GM19438 (cell line): ENCODE measurements around the gene PCDH9.
"Not testable (repeated sequence)": the region's sequence is repeated elsewhere in the genome, so short reads cannot be mapped to it uniquely, and the experiment has no call there.

Experiments
- ATAC-seq: cut with Tn5 transposase; IDR thresholded peaks from one replicate; pipeline ENCODE4 v1.9.1; 2021; ENCODE audit warnings: low read depth; ENCODE audit not compliant: unreplicated experiment

Gene PCDH9

DNA sequence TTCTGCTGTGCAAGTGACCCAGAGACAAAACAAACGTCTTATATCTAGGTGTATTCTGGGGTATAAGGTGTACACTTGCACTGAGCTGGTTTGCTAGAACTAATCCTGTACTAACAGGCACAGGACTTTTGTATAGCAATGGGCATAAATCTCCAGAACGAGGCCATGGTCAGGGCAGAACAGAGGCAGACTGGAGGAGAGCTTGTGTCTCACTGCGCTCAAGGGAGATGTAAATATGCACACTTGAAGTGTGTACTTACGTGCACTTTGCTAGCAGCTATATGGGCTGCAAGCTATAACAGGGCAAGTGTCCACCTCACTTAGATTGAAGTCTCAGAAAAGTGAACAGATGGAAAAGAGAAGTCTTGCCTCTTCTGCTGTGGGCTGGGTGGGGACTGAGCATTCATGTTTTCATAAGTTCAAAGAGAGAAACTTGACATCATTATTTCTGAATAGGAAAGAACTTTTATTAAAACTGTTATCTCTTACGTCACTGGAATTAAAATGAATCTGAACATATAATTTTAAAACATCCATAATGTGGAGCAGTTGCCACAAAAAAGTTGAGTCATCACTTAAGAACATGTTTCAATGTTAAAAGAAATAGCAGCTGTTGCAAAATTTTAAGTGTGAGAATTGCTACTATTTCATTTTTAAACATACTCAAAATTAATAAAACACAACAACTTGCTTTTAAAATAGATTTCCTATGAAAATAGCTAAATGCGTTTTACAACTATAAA is 888.3 kb downstream of the PCDH9 start:
- ATAC-seq: no peak

DNA sequence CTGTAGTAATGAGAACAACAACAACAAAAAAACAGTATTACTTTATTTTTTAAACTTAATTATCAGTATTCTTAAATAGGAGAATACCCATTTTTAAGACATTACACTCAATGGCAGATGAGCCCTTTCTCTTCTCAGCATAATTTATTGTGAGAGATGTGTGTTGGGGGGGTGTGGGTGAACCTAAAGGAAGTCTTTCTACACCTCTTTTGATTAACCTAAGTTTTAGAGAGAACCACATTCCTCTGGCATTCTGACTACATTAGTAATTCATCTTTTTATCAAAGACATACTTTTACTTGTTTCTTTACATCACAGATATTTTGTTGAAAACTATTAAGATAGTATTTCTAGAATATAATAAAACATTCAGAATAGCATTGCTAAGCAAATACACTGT is 890.9 kb downstream of the PCDH9 start:
- no peak for ATAC-seq

DNA sequence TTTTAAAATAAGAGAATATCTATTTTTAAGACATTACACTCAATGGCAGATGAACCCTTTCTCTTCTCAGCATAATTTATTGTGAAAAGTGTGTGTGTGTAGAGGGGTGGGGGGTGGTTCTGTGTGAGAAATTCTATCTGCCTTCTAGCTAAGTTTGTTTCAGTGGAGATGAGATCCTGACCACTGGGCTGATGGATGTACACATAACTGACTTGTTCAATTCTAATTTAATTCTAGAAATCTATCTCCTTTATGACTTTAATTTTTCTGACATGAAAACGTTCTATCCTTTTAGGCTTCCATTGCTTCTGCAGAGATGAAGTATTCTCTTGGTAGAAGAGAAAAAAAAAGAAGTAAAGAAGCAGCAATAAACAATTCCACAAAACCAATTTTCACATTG is 891.6 kb downstream of the PCDH9 start:
- ATAC-seq: no peak

DNA sequence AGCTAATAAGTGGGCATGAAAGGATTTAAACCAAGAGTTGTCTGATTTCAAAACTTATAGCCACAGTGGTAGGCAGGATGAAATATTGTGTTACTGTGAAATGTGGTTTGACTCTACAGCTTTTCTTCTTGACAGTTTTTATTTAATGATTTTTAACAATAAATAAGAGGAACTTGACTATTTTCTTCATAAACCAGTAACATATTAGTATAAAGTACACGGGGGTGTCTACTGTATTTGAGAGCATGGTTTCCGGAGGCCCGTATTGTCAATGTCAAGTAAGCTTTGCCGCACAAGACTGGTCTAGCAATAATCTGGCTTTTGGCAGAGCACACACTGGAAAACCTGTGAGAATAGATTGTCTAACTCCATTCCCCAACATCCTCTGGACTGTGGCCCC is 894.5 kb downstream of the PCDH9 start:
- ATAC-seq: no peak

DNA sequence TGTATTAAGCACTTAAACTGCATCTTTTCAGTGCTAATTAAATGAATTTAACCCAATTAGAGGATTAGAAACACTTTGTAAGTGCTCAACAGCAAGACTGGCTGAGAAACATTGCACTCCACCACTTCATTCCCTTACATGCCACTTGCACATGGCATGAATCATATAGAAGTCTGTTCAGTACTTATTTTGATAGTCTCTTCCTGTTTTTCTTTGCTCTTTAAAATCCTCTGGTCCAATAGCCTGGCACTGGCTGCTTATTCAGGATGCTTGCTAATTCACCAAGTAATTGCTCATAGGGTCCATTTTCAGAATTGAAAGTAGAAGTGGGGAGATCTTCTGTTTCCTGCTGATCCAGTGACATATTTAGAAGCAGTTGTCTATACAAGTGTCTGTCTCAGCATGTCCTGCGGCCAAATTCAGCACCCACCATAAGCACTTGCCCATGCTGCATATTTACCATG is 900.1 kb downstream of the PCDH9 start:
- no peak for ATAC-seq

DNA sequence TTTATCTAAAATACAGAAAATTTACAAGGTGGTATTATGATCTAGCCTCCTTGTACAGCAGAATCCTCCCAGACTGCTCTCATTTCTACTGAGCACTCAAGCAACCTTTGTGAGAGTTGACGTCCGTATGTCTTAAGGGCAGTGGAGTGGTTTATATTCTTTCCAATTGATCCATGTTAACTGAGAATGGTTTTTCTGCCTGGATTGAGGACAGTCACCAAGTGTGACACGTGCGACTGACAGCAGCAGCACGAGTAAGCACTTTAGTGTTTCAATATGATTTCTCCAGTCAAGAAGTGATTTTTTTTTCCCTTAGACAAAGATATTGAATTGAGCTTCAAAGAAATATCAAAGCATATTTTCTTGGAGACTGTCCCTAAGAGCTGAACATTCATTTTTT is 901.7 kb downstream of the PCDH9 start:
- no peak for ATAC-seq

GRCh38 chr13:66323745-66324347 is 906.3 kb downstream of the PCDH9 start:
- no peak for ATAC-seq

- ATAC-seq: no peak
Observed at GRCh38 chr13:66322936-66323335, 907.2 kb downstream of the PCDH9 start.

- ATAC-seq: no peak
Observed at GRCh38 chr13:66322193-66322740, 907.9 kb downstream of the PCDH9 start.

GRCh38 chr13:66314911-66315310 is 915.2 kb downstream of the PCDH9 start:
- ATAC-seq: no peak

GRCh38 chr13:66313413-66313812 is 916.7 kb downstream of the PCDH9 start:
- ATAC-seq: no peak

- ATAC-seq: no peak
Observed at GRCh38 chr13:66312312-66313087, 917.6 kb downstream of the PCDH9 start.

DNA sequence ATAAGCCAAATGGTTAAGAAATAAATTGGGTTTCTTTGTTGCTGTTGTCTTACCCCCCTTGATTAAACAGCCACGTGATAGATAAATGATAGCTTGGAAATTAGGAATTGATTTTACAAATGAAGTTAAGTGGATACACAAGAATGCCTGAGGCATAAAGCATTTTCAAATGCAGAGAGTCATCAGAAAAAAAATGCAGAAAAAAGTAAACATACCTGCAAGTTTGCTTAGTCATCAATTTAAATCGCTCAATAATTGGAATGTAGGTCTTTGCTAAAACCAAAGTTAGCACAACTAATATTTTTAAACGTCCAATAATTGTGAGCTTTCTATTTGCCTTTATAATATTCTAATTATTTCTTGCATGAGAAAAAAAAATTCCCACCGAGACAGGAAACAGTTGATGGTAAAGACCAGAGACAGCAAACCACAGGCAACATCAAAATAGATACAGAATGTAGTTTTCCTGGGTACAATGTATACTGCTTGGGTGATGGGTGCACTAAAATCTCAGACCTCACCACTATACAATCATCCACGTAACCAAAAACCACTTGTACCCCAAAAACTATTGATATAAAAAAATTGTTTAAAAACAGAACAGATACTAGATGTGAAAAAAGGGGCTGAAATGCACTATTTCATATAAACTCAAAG is 924.0 kb downstream of the PCDH9 start:
- no peak for ATAC-seq

GRCh38 chr13:66301482-66301881 is 928.7 kb downstream of the PCDH9 start:
- ATAC-seq: no peak

DNA sequence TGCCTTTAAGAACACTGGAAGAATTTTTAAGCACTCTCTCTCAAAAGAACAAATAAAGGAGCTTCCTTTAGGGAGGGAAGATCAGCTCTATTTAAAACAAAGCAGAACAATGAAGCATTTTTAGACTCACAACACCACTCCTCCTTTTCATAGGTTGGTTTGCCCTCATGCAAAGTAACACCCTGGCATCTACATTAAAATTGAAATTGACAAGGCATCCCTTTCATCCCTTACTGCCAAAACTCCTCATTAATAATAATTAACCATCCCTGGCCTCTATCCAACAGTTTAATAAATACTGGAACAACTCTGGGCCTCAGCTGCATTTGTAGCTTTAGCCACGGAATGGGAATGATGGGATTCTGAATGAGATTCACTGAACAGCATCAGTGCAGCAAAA is 929.1 kb downstream of the PCDH9 start:
- no peak for ATAC-seq

- no peak for ATAC-seq
Observed at GRCh38 chr13:66296875-66297274, 933.3 kb downstream of the PCDH9 start.

- no peak for ATAC-seq
Observed at GRCh38 chr13:66296328-66296727, 933.8 kb downstream of the PCDH9 start.

GRCh38 chr13:66286806-66287205 is 943.3 kb downstream of the PCDH9 start:
- ATAC-seq: not testable (repeated sequence)

GRCh38 chr13:66275416-66275815 is 954.7 kb downstream of the PCDH9 start:
- no peak for ATAC-seq

- no peak for ATAC-seq
Observed at GRCh38 chr13:66273011-66273410, 957.1 kb downstream of the PCDH9 start.

DNA sequence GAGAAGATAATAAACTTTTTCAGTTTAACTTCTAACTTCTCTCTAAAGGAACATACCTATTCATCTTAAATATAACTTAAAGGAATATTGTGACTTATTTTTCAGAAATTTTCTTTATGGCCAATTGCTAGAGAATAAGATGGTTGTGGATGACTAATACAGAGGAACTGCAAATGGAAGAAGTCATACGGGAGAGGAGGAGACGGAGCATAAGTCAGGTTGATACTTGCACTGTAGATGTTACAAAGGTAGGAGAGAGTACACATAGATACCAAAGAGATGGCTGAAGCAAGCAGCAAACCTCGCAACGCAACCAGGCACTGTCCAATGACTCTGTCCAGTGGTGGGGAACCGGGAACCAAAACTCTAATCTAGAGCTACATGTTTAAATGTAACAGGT is 963.4 kb downstream of the PCDH9 start:
- no peak for ATAC-seq
